PC-9 (cell line): ENCODE results near the gene SPDYC.

Source experiments
- EZH2 ChIP-seq: fragments of 200-600 bp; sonication (generic); IDR thresholded peaks from 2 replicates; pipeline ENCODE4 v1.8.0; 2017; ENCODE audit warnings: antibody characterized with exemption, low read depth
- TF ChIP-seq, protein P1 (sequence below): fragments of 200-600 bp; sonication (generic); conservative IDR thresholded peaks from 2 replicates; pipeline ENCODE4 v1.6.1; 2017; ENCODE audit warnings: mixed run types, antibody characterized with exemption, mild to moderate bottlenecking, moderate library complexity

DNA sequence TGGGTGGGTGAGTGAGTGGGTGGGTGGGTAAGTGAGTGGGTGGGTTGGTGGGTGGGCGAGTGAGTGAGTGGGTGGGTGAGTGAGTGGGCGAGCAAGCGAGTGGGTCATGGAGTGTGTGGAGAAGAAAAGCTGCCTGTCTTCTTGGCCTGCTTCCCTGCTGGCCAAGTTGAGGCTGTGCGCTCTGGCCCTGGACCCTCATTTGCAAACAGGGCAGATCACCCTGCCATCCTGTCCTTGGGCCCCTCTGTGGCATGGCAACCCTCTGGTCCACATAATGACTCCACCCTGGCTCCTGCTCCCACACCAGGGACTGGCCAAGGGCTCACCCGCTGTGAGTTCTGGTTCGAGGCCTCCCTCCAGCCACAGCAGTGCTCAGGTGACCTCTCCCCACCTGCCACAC is 46.8 kb downstream of the SPDYC start:
- TF ChIP-seq EZH2: no peak
- TF ChIP-seq, protein P1, sequence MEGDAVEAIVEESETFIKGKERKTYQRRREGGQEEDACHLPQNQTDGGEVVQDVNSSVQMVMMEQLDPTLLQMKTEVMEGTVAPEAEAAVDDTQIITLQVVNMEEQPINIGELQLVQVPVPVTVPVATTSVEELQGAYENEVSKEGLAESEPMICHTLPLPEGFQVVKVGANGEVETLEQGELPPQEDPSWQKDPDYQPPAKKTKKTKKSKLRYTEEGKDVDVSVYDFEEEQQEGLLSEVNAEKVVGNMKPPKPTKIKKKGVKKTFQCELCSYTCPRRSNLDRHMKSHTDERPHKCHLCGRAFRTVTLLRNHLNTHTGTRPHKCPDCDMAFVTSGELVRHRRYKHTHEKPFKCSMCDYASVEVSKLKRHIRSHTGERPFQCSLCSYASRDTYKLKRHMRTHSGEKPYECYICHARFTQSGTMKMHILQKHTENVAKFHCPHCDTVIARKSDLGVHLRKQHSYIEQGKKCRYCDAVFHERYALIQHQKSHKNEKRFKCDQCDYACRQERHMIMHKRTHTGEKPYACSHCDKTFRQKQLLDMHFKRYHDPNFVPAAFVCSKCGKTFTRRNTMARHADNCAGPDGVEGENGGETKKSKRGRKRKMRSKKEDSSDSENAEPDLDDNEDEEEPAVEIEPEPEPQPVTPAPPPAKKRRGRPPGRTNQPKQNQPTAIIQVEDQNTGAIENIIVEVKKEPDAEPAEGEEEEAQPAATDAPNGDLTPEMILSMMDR: no peak
